Measurements from ENCODE around the gene NINL. TPM values are rescaled to one million over a fixed set of nuclear protein-coding genes. Genes with fewer than 3 reads are reported as not detected.

NINL gene
- polyA plus RNA-seq, 3 donors, result 2.9 to 6.9 (median 4.3) TPM

- H3K27ac ChIP-seq (ENCODE audit: low read depth, low read length), result no peak overlapping the region
Measured at GRCh38 chr20:25421102-25421501, 164.2 kb downstream of the NINL start.

DNA sequence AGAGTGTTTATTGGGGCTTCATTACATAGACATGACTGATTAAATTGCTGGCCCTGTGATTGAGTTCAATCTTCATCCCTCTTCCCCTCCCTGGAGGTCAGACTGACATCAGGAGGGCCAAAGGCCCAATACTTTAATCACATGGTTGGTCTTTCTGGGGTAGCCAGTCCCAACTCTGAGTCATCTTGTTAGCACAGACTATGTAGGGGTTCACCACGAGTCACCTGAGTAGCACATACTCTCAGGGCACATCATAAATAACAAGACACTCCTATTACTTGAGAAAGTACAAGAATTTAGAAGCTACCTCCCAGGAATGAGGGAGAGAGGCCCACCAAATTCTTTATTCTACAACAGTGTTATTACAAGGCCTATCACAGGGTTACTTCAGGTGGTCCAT is 166.6 kb downstream of the NINL start:
- WGBS, 3 donors, result 93 to 96% (median 96%) methylated on average over 1 of the region's 1 CpG

GRCh38 chr20:25408890-25409289 is 176.4 kb downstream of the NINL start:
- 93 to 94% (median 93%) methylated on average over 5 of the region's 5 CpGs for WGBS, 3 donors
- H3K27ac ChIP-seq (ENCODE audit: low read depth, low read length), result no peak overlapping the region

More for the DNA sequence above, 166.6 kb downstream of the NINL start:
- no peak overlapping the region for H3K27ac ChIP-seq (ENCODE audit: low read depth, low read length)

- 3 to 5% (median 4%) methylated on average over 4 of the region's 4 CpGs for WGBS, 3 donors
- H3K27ac ChIP-seq (ENCODE audit: low read depth, low read length), result no peak overlapping the region
Measured at GRCh38 chr20:25408170-25408547, 177.2 kb downstream of the NINL start.

GRCh38 chr20:25407311-25408169 is 177.8 kb downstream of the NINL start, which contains the start of gene GINS1:
TSS of gene GINS1 (plus strand) at chr20:25407673. CDS start at chr20:25407821, 148 bp downstream.
- WGBS, 3 donors, result 1% methylated on average over 56 of the region's 56 CpGs
- no peak within 1 kb of the TSS for H3K27ac ChIP-seq (ENCODE audit: low read depth, low read length)

Other genes starting within 250 kb of the NINL start
- 10 to 100 TPM; 31.0 to 35.7 (median 33.0) TPM for gene ABHD12, start 194.7 kb downstream of the NINL start, polyA plus RNA-seq
- under 1 TPM; 0.23 to 0.34 (median 0.24) TPM for gene GINS1, start 177.9 kb downstream of the NINL start, polyA plus RNA-seq
- gene NANP, start 38.5 kb upstream of the NINL start, polyA plus RNA-seq, result 1 to 10 TPM; 1.2 to 3.8 (median 3.3) TPM
- 1 to 10 TPM; 4.8 to 7.1 (median 6.1) TPM for gene ZNF337, start 111.3 kb upstream of the NINL start, polyA plus RNA-seq

All from adipose tissue (tissue), 3 donors.